GM19238 (cell line): ENCODE data around the gene UBN1.

Experiments used
- DNase-seq: peaks from one replicate; pipeline ENCODE4 v3.0.0; 2011; ENCODE audit warnings: low spot score; ENCODE audit not compliant: insufficient read length

Gene UBN1

GRCh38 chr16:4859190-4859899, 12.1 kb downstream of the UBN1 start:
- no peak for DNase-seq

- DNase-seq, result no peak
Measured at GRCh38 chr16:4859900-4860255, 12.6 kb downstream of the UBN1 start.

- DNase-seq, result no peak
Measured at GRCh38 chr16:4860727-4861342, 13.6 kb downstream of the UBN1 start.

- DNase-seq, result no peak
Measured at GRCh38 chr16:4862639-4863038, 15.4 kb downstream of the UBN1 start.

GRCh38 chr16:4864728-4865127, 17.4 kb downstream of the UBN1 start:
- DNase-seq, result no peak

DNA sequence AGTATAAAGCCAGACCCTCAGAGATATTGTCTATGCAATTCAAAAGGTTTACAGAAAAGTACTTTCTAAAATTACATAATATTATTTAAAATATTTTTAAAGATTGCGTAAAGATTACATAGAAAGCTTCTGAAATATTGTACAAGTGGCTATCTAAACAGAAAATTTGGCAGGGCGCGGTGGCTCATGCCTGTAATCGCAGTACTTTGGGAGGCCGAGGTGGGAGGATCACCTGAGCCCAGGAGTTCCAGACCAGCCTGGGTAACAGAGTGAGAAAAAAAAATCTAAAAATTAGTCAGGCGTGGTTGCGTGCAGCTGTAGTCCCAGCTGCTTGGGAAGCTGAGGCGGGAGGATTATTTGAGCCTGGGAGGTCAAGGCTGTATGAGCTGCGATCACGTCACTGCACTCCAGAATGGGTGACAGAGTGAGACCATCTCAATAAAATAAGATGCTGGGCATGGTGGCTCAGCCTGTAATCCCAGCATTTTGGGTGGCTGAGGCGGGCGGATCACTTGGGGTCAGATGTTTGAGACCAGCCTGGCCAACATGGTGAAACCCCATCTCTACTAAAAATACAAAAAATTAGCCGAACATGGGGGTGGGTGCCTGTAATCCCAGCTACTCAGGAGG, 18.1 kb downstream of the UBN1 start:
- DNase-seq, result no peak

DNA sequence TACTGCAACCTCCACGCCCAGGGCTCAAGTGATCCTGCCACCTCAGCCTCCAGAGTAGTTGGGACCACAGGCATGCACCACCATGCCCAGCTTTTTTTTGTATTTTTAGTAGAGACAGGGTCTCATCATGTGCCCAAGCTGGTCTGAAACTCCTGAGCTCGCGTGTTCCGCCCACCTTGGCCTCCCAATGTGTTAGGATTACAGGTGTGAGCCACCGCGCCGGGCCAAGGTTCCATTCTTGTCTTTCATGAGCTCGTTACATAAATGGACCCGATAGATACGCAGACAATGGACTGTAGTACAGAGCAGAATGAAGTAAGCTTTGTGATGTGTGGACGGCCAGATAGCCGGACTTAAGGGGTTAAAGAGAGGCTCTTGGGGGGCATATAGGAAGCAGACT, 19.3 kb downstream of the UBN1 start:
- no peak for DNase-seq

GRCh38 chr16:4868026-4868425, 20.7 kb downstream of the UBN1 start:
- DNase-seq, result no peak

DNA sequence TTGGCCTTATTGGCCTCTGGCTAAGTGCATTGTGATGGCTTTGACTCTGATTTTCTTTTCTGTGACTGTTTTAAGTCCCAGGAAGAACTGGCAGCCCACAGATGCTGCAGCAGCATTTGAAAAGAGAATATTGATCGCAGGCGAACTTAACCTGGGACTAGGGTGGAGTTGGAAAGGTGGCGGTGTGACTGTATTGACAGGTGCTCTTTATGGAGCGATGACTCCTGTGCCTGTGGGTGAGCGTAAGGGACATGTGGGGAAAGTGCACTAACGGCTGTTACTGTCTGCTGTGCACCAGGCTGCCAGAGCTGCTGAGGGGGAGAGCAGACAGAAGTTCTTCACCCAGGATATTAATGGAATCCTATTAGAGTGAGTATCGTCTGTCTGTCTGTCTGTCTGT, 21.3 kb downstream of the UBN1 start:
- no peak for DNase-seq

- no peak for DNase-seq
Measured at GRCh38 chr16:4869147-4869805, 22.0 kb downstream of the UBN1 start.

DNA sequence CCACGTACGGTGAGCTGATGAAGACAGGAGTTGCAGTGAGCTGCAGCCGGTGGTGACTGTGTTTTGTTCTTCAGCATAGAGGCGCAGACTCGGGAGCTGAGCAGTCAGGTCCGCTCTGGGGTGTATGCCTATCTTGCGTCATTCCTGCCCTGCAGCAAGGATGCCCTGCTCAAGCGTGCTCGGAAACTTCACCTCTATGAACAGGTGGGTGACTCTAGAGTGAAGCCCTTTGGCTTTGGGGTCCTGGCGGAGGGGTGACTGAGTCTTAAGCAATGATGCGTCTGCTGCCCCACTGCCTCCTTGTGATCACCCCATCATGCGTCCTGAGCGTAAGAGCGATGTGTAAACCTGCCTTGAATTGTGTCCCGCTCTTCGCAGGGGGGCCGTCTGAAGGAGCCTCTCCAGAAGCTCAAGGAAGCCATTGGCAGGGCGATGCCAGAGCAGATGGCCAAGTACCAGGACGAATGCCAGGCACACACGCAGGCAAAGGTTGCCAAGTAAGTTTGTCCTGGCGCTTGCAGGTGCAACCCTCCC, 22.9 kb downstream of the UBN1 start:
- DNase-seq, result no peak

GRCh38 chr16:4871071-4871470, 23.8 kb downstream of the UBN1 start:
- DNase-seq, result no peak

DNA sequence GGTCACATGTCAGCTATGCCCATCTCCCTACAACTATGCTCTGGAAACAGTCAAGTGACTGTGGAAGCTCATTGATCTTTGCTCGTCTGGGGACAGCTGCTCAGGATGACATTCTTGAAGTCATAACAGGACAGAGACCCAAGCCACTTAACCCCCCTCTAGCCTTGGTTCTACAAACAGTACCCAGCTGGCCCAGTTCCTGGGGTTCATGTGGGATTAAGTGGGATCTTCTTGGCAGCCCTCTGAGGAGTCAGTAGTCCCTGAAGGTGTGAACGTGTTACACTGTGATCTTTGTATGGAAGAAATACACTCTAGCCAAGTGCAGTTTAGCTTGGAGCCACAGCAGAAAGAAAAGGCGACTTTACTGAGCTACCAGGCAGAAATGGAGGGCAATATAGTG, 25.8 kb downstream of the UBN1 start:
- DNase-seq, result no peak

DNA sequence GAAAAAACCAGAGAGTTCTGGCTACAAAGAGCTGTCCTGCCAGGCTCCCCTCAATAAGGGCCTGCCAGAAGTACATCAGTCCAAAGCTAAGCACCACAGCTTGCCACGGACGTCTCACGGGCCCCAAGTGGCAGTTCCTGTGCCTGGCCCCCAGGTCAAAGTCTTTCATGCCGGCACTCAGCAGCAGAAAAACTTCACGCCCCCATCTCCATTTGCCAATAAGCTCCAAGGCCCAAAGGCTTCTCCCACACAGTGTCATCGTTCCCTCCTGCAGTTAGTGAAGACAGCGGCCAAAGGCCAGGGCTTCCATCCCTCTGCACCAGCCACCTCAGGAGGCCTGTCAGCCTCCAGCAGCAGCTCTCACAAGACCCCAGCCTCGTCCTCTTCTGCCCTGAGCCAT, 27.4 kb downstream of the UBN1 start:
- no peak for DNase-seq

- DNase-seq, result no peak
Measured at GRCh38 chr16:4876646-4877379, 29.5 kb downstream of the UBN1 start.

DNA sequence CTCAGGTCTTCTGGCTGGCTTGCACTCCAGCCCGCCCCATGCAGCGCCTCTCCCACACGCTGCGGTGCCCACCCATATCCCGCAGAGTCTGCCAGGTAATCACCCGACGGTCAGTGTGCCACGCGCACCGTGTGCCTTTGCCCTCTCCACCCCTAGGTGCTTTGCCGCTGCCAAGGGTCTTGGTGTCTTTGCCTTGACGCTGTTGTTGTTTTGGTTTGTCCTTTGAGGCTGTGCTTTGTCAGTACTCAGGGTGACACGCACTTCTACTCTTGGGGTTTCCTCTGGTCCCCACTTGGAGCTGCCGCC, 30.1 kb downstream of the UBN1 start:
- no peak for DNase-seq

GRCh38 chr16:4879049-4879448, 31.8 kb downstream of the UBN1 start:
- DNase-seq, result no peak

DNA sequence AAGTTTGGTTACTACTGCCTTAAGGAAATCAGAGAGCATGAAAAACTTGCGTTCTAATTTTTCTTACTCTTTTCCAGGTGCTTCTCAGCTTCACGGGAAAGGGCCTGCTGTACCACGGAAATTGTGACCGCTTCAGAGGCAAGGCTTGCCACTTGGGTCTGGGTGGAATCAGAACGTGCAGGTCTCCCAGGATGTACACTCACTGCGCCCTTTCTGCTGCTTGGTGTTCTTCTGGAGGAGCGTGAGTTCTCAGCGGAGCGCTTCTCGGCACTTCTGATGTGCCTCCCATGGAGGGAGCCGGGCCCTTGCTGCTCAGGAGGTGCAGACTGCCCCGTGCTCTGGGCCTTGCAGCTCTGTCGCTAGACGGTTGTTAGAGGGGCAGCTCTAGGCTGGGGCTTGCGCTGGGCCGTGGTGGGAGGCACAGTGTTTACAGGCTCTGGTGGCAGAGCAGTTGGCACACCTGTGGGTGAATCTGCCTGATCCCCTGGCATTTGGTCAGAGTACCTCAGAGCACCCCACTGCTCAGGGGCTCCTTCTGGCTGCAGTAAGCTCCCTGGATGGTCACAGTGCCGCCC, 32.8 kb downstream of the UBN1 start:
- no peak for DNase-seq

- DNase-seq, result no peak
Measured at GRCh38 chr16:4882000-4882632, 34.8 kb downstream of the UBN1 start.

- DNase-seq, result no peak
Measured at GRCh38 chr16:4882633-4883285, 35.5 kb downstream of the UBN1 start.
